ENCODE results near the gene VDR.
A peak's percentile ranks its signal among the peaks of the same experiment; 100 is the strongest.

The VDR gene

DNA sequence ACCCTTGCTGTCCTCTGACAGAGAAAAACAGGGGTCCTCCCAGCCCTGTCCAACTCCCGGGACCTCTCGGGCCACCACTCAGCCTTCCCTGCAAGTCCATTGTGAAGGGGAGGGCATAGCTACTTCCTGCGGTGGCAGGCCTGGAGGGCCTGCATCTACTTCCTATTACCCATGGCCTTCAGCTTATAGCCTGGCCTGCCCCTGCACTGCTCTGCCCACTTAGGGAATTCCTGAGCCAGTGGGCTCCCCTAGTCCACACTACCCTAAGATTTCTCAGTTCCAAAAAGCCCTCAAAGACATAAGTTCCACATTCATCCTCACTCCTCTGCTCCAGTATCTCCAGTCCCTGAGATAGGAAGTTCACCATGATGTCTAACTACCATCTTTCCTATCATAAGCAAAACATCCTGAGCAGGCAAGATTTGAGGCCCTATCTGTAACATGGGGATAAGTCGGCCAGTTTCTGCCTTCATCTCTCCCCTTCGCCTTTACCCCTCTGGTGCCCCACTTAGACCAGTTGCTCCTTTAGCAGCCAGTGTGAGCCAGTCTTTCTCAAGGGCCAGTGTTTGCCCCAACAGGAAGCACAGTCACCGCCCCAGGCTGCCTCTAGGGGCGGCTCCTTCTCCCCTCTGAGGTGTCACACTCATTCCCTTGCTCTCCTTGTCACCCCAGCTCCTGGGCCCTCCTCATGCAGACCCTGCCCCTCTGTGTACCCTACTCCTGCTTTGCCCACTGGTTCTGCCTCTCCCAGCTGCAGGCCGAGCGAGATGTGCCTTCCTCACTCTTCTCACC is 96.0 kb downstream of the VDR start:
- DNase-seq: no peak

- peak; percentile 71 for DNase-seq
Measured at GRCh38 chr12:47808050-47808449, 96.7 kb downstream of the VDR start.

GRCh38 chr12:47807338-47807737 is 97.5 kb downstream of the VDR start:
- DNase-seq: no peak

GRCh38 chr12:47805417-47805816 is 99.4 kb downstream of the VDR start:
- DNase-seq: no peak

- no peak for DNase-seq
Measured at GRCh38 chr12:47804171-47804570, 100.6 kb downstream of the VDR start.

DNA sequence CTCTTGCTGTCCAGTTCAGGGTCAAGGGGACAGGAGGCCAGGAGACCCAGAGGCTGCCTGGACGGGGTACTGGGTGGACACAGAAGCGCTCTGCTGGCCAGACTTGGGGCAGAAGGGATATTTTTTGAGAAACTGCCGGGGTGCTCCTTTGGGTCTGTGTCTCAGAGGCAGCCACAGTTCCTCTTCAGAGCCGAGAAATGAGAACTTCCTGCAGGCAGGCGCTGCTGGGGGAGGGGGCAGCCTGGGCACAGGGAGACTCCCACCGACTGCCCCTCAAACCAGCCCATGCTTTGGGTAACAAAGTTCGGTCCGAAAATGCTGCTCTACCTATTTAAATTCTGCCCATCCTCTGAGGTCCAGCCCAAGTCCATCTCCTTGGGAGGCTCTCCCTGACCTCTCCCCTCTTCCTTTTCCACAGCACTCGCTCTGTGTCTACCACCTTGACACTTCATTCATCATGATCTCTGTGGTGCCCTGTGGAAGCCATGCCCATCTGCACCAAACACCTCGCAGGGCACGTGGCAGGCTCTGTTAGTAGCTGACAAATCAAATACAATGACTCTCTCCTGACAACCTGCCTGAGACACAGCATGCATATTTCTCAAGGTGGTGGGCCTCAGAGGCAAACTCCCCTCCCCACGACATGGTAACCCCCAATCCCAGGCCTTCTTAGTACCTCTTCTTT is 101.5 kb downstream of the VDR start:
- no peak for DNase-seq

DNA sequence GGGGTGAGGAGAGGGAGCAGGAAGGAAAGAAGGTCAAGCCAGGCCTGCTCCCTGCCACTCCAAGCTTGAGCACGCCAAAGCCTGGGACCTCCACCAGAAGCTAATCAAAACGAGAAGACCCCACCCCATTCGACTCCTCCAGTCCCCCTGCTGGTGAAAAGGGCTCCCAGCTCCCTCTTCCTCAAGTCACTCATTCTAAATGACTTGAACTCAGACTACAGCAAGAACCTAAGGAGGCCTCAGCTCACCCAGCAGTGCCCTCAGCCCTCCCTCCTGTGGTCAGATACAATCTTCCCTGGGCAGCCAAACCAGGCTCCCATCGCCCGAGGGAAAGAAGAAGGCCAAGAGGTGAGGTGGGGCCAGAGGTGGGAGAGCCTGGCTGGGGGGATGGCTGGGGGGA is 102.5 kb downstream of the VDR start:
- no peak for DNase-seq

DNA sequence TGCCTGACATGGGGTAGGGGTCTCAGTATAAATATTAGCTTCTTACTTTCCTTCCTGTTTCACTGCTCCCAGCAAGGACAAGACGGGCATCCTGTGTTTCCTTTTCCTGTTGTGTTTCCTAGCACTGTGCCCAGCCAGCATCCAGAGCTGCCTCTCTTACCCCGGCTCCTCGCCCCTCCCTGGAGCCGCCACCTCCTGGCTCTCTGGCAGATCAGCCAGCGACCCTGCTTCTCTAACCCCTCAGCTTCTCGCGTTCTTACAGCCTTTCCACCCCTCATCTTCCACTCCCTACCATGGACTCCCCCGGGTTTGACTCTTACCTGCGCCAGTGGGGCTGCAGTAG is 102.9 kb downstream of the VDR start:
- no peak for DNase-seq

DNA sequence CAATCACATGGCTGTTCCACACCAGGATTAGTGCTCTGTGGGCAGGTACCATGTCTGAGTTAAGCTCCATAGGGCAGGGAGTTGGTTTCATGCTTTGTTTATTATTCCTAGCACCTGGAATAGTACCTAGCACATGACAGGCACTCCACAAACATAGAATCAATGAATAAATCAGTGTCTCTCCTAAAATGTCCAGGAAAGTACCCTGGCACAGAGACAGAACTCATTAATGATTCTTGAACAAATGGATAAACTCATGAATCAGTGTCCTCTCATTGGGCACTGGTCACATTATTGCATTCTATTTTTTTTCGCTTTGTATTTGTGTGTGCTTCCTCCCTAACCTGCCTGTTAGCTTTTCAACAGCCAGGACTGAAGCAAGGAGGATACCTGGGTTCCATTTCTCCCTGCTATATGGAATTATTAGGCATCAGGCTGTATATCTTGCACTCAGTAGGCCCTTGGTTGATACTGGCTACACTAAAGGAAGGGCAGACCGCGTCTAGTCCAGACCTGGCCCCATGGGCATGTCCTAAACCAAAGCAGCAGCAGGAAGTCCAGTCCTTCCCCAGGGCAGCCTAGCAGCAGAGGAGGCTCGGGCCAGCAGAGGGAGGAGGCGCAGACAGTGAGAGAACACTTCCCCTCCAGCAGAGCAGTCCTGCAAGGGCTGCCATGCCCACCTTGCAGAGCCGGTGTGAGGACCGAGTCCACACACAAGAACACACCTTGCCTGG is 103.5 kb downstream of the VDR start:
- DNase-seq: no peak

DNA sequence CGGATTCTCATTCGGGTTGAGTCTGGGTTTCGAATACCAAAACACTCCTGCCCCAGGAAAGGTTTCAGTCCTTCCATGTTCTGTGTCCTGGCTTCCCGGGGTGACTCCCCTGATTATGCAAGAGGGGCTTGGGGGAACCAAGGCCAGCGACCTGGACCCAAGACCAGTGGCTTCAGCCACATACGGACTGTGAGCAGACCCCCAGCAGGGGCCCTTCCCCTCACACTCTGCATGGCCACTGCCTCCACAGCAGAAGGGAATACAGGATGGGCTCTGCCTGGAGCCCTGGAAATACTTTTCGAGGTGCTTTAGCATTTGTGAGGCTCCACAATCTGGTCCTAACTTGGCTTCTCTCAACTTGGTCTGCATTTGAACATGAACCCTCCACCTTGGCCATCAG is 104.2 kb downstream of the VDR start:
- no peak for DNase-seq

GRCh38 chr12:47799357-47799955 is 105.3 kb downstream of the VDR start:
- DNase-seq: peak; percentile 32

DNA sequence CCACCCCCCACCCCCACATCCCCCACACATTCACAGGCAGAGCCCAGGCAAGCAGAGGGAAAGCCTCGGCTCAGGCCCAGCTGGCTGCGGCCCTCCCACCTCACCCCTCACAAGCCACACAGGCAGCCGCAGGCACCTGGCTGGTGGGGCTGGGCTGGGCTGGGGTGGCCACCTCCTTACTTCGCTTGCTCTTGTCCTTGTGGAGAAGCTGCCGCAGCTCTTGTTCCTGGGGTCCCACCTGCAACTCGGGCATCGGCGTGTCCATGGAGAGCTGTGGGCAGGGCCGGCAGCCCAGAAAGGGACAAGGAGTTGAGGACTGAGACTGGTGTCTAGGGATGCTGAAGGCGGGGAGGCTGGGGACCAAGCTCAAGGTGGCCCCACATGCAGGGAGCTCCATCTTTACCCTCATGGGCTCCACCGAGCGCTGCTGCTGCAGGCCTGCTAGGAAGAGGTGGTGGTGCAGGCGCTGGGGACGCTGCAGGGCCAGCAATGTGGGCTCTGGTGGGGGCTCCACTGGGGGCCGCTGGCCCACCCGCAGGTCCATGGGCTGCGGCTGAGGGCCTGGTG is 106.3 kb downstream of the VDR start:
- DNase-seq: no peak

GRCh38 chr12:47797441-47797840 is 107.4 kb downstream of the VDR start:
- peak; percentile 32 for DNase-seq

DNA sequence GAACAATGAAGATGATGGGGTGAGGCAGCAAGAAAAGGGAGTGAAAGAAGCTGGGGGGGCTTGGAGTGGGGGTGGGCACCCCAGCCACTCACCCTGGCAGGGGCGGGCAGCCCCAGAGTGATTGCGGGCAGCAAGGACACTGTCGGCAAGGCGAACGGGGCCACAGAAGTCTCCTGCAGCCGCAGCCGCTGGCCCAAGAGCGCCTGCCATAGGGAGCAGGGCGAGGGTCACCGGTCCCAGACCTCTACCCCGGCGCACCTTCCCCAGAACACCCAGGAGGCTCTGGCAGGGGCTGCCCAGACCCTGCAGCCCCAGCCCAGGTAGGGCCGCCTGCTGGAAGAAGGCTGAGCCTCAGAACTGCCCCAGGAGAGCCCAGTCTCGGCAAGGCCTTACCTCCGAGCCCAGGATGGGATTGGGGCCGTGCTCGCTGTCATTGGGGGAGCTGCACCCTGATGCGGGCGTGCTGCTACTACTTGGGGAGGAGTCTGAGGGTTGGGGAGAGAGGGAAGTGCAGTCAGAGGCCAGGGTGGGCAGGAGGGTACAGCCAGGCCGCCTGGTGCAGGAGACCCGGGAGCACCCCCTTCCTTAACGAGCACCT is 108.9 kb downstream of the VDR start:
- DNase-seq: no peak

DNA sequence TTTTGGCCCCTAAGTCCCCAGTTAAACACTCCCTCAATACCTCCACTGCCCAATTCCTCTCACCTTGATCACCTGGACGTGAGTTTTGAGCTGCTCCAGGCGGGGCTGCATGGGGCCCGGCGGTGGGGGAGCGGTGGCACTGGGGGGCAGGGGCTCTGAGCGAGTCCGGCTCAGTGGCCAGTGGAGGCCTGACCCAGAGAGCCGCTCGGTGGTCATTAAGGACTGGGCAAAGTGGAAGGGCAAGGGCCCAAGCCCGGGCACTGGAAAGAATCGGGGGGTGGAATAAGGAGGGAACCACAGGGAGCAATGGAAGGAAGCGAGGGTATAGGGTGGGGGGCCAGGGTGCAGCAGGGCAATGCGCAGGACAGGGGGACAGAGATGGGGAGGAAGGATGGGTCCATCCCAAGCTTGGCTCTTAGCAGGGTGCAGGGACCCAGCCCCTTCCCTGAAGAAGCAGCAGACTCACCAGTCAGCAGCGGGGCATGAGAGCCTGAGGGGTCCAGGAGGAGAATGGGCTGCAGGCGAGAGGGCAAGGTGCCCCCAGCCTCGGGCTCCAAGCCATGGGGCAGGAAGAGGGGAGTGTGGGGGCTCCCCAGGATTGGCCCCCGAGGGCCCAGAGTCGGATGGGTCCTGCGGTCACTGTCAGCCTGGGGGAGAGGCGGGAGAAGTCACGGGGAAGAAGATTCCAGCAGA is 109.5 kb downstream of the VDR start:
- no peak for DNase-seq

GRCh38 chr12:47794679-47795078 is 110.1 kb downstream of the VDR start:
- DNase-seq: no peak

GRCh38 chr12:47793015-47793681 is 111.6 kb downstream of the VDR start:
- no peak for DNase-seq

DNA sequence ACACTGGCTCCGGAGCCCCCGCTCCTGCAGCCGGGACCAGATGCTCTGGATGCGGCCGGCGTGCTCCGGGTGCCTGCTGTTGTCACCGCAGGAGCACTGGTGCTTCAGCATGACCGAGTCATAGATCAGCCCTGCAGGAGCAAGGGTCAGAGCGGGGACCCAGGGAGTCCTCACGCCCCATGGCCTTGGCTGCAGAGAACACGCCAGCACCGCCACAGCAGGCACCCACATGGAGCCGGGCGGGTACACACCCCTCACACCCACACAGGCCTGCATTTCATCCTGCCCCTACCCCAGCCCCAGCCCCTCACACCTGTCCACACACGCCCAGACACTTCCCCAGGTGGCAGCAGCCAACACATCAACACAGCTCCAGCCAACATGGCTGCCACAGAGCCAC is 112.9 kb downstream of the VDR start:
- DNase-seq: no peak
